ENCODE results near the gene CREG2. TPM values are rescaled to one million over a fixed set of nuclear protein-coding genes. Genes with fewer than 3 reads are reported as not detected.
"Not testable (repeated sequence)": the region's sequence is repeated elsewhere in the genome, so short reads cannot be mapped to it uniquely, and the experiment has no call there.

Gene CREG2
- total and polyA plus RNA-seq, 10 donors, result 0.17 TPM; not detected in 9

GRCh38 chr2:101355401-101356054 lies 31.8 kb downstream of the CREG2 start:
- no peaks in the 10 kb centered on the region for H3K9me3 ChIP-seq
- no peak overlapping the region for H3K27ac ChIP-seq
- H3K4me1 ChIP-seq, result no peaks in the 10 kb centered on the region
- DNase-seq, result no peak
- intact Hi-C loops (cut with DNase I; ENCODE audit: low total_unique reads), result no loop called here
- H3K27me3 ChIP-seq (replicated peaks in 1 of 7), result no peaks in the 10 kb centered on the region
- WGBS, 5 donors, result 80 to 88% (median 87%) methylated on average over 10 of the region's 10 CpGs
- TF ChIP-seq CTCF (IDR thresholded peaks at IDR 0.05 in 8 of 11, conservative IDR thresholded peaks at IDR 0.05 in 3 of 11) (no peak), POLR2A (IDR thresholded peaks at IDR 0.05) (no peak), POLR2AphosphoS5 (IDR thresholded peaks at IDR 0.05) (no peak)
- H3K36me3 ChIP-seq, result no peaks in the 10 kb centered on the region
- no peak overlapping the region for H3K4me3 ChIP-seq

- 91 to 96% (median 92%) methylated on average over 21 of the region's 21 CpGs for WGBS, 5 donors
- Histone ChIP-seq H3K9me3 (no peaks in the 10 kb centered on the region), H3K36me3 (no peaks in the 10 kb centered on the region), H3K27ac (no peak overlapping the region), H3K4me3 (no peak overlapping the region), H3K4me1 (no peaks in the 10 kb centered on the region), H3K27me3 (replicated peaks in 1 of 7) (no peaks in the 10 kb centered on the region)
- intact Hi-C loops (cut with DNase I; ENCODE audit: low total_unique reads), result no loop called here
- DNase-seq, result no peak
- TF ChIP-seq CTCF (IDR thresholded peaks at IDR 0.05 in 8 of 11, conservative IDR thresholded peaks at IDR 0.05 in 3 of 11), result no peak
- no peak for TF ChIP-seq POLR2AphosphoS5 (IDR thresholded peaks at IDR 0.05)
- TF ChIP-seq POLR2A (IDR thresholded peaks at IDR 0.05), result no peak
Observed at GRCh38 chr2:101354420-101355311, 32.6 kb downstream of the CREG2 start.

GRCh38 chr2:101352631-101353030 lies 34.7 kb downstream of the CREG2 start:
- H3K9me3 ChIP-seq; H3K36me3 ChIP-seq; H3K27me3 ChIP-seq (replicated peaks in 1 of 7); H3K4me1 ChIP-seq; H3K4me3 ChIP-seq; DNase-seq; H3K27ac ChIP-seq; intact Hi-C loops (cut with DNase I; ENCODE audit: low total_unique reads): not testable (repeated sequence)
- WGBS, 5 donors, result 72 to 94% (median 85%) methylated on average over 4 of the region's 4 CpGs

GRCh38 chr2:101351207-101351606 lies 36.1 kb downstream of the CREG2 start:
- Histone ChIP-seq H3K36me3 (no peaks in the 10 kb centered on the region), H3K4me1 (no peaks in the 10 kb centered on the region), H3K4me3 (no peak overlapping the region), H3K9me3 (no peaks in the 10 kb centered on the region), H3K27ac (no peak overlapping the region), H3K27me3 (replicated peaks in 1 of 7) (no peaks in the 10 kb centered on the region)
- 90 to 95% (median 92%) methylated on average over 6 to 7 of the region's 7 CpGs for WGBS, 5 donors
- intact Hi-C loops (cut with DNase I; ENCODE audit: low total_unique reads), result no loop called here
- no peak for TF ChIP-seq POLR2A (IDR thresholded peaks at IDR 0.05)
- TF ChIP-seq POLR2AphosphoS5 (IDR thresholded peaks at IDR 0.05), result no peak
- TF ChIP-seq CTCF (IDR thresholded peaks at IDR 0.05 in 8 of 11, conservative IDR thresholded peaks at IDR 0.05 in 3 of 11), result no peak
- no peak for DNase-seq

Data from spleen (tissue), 11 donors.